Activated CD4-positive, alpha-beta memory T cell treated with anti-CD3 and anti-CD28 coated beads for 36 hours (primary cell): ENCODE measurements around the gene RBM43. TPM values are rescaled to one million over a fixed set of nuclear protein-coding genes. Genes with fewer than 3 reads are reported as not detected.
"Not testable (repeated sequence)": the region's sequence is repeated elsewhere in the genome, so short reads cannot be mapped to it uniquely, and the experiment has no call there.

Experiments used
- CTCF ChIA-PET: fragments of 350-600 bp; sonication (Branson Sonifier 250); formaldehyde crosslinking; loops from one replicate; lab custom pipeline; 2021; ENCODE audit warnings: antibody characterized with exemption, inconsistent platforms; lab: Charles Lee
- POLR2A ChIA-PET: fragments of 350-600 bp; sonication (Branson Sonifier 250); formaldehyde crosslinking; loops from one replicate; lab custom pipeline; 2021; ENCODE audit warnings: antibody characterized with exemption; lab: Charles Lee
- DNase-seq: peaks from one replicate; pipeline ENCODE4 v3.0.0-alpha.2; 2020
- H3K27ac Mint-ChIP-seq: one replicate; pipeline ENCODE4 v1.8.0; 2021; ENCODE audit warnings: mixed read lengths
- H3K27me3 Mint-ChIP-seq: one replicate; pipeline ENCODE4 v1.8.0; 2021; ENCODE audit warnings: mixed read lengths
- H3K36me3 Mint-ChIP-seq: one replicate; pipeline ENCODE4 v1.8.0; 2021; ENCODE audit warnings: mixed read lengths
- H3K4me1 Mint-ChIP-seq: one replicate; pipeline ENCODE4 v1.8.0; 2021; ENCODE audit warnings: low read depth, mixed read lengths
- H3K4me3 Mint-ChIP-seq: one replicate; pipeline ENCODE4 v1.8.0; 2021; ENCODE audit warnings: mild to moderate bottlenecking, mixed read lengths
- H3K9me3 Mint-ChIP-seq: one replicate; pipeline ENCODE4 v1.8.0; 2021; ENCODE audit warnings: mixed read lengths
- intact Hi-C: fragments of 100-400 bp; cut with micrococcal nuclease; formaldehyde crosslinking; loops from one replicate; pipeline ENCODE4 v1.15.1; 2023
- total RNA-seq, 2 experiments: library from RNA; stranded (reverse); gene quantifications; one replicate each; pipeline ENCODE4 v1.2.3, GENCODE V29; 2021

The RBM43 gene
- total RNA-seq, 2 experiments from 2014 or later = 3.7 to 3.8 TPM

GRCh38 chr2:151240433-151240832 is 21.2 kb downstream of the RBM43 start:
- ChIA-PET CTCF (interaction anchor here (0.6 to 4.7 kb wide), 8 partner anchors 19 to 1679 kb away, joined by 3 to 44 read pairs (median 4); partner anchors contain the start of gene RBM43), POLR2A (no interaction called here)
- H3K36me3 Mint-ChIP-seq = peaks cover 6% of the 10 kb centered on the region
- H3K27me3 Mint-ChIP-seq = no peaks in the 10 kb centered on the region
- DNase-seq = no peak
- no peak overlapping the region for H3K4me3 Mint-ChIP-seq
- no peaks in the 10 kb centered on the region for H3K4me1 Mint-ChIP-seq
- no peak overlapping the region for H3K27ac Mint-ChIP-seq
- peaks cover 8% of the 10 kb centered on the region for H3K9me3 Mint-ChIP-seq
- intact Hi-C loops = no loop called here

GRCh38 chr2:151239624-151240023 is 22.0 kb downstream of the RBM43 start:
- H3K4me3 Mint-ChIP-seq = no peak overlapping the region
- no peak for DNase-seq
- H3K9me3 Mint-ChIP-seq = peaks cover 2% of the 10 kb centered on the region
- no peaks in the 10 kb centered on the region for H3K36me3 Mint-ChIP-seq
- intact Hi-C loops = loop anchor here (5.0 kb wide), 1 partner anchor 752 kb away; the partner anchor contains the start of gene RND3
- H3K4me1 Mint-ChIP-seq = no peaks in the 10 kb centered on the region
- no peak overlapping the region for H3K27ac Mint-ChIP-seq
- ChIA-PET CTCF (interaction anchor here (0.6 to 4.7 kb wide), 30 partner anchors 8 to 1678 kb away, joined by 3 to 44 read pairs (median 4); partner anchors contain the start of genes MMADHC and RBM43), POLR2A (no interaction called here)
- no peaks in the 10 kb centered on the region for H3K27me3 Mint-ChIP-seq

GRCh38 chr2:151238527-151239487 is 22.9 kb downstream of the RBM43 start:
- H3K27me3 Mint-ChIP-seq = no peaks in the 10 kb centered on the region
- no peak overlapping the region for H3K4me3 Mint-ChIP-seq
- POLR2A ChIA-PET = no interaction called here
- CTCF ChIA-PET = interaction anchor here (0.6 to 4.7 kb wide), 50 partner anchors 9 to 1678 kb away, joined by 3 to 44 read pairs (median 3); partner anchors contain the start of genes MMADHC and RBM43
- no peaks in the 10 kb centered on the region for H3K4me1 Mint-ChIP-seq
- no peak overlapping the region for H3K27ac Mint-ChIP-seq
- no peaks in the 10 kb centered on the region for H3K36me3 Mint-ChIP-seq
- intact Hi-C loops = loop anchor here (1.0 to 5.0 kb wide), 2 partner anchors 752 to 1642 kb away; partner anchors contain the start of gene RND3
- no peaks in the 10 kb centered on the region for H3K9me3 Mint-ChIP-seq
- DNase-seq = peak; percentile 48

GRCh38 chr2:151237422-151238025 is 24.1 kb downstream of the RBM43 start:
- H3K27ac Mint-ChIP-seq = no peak overlapping the region
- no peaks in the 10 kb centered on the region for H3K4me1 Mint-ChIP-seq
- intact Hi-C loops = loop anchor here (1.0 to 5.0 kb wide), 2 partner anchors 750 to 1640 kb away; partner anchors contain the start of gene RND3
- no peaks in the 10 kb centered on the region for H3K9me3 Mint-ChIP-seq
- peak; percentile 35 for DNase-seq
- H3K27me3 Mint-ChIP-seq = no peaks in the 10 kb centered on the region
- CTCF ChIA-PET = interaction anchor here (0.7 to 4.7 kb wide), 3 partner anchors 14 to 1640 kb away, joined by 3 to 44 read pairs (median 9); no protein-coding TSS in a partner anchor
- no peak overlapping the region for H3K4me3 Mint-ChIP-seq
- H3K36me3 Mint-ChIP-seq = no peaks in the 10 kb centered on the region
- POLR2A ChIA-PET = no interaction called here

- intact Hi-C loops, H3K27ac Mint-ChIP-seq, H3K9me3 Mint-ChIP-seq, H3K4me1 Mint-ChIP-seq, DNase-seq, H3K4me3 Mint-ChIP-seq, H3K36me3 Mint-ChIP-seq, CTCF ChIA-PET, H3K27me3 Mint-ChIP-seq, POLR2A ChIA-PET: not testable (repeated sequence)
These were observed 27.9 kb downstream of the RBM43 start for GRCh38 chr2:151233760-151234159.

GRCh38 chr2:151233288-151233687 is 28.4 kb downstream of the RBM43 start:
- CTCF ChIA-PET, H3K27me3 Mint-ChIP-seq, H3K4me1 Mint-ChIP-seq, H3K4me3 Mint-ChIP-seq, H3K27ac Mint-ChIP-seq, intact Hi-C loops, POLR2A ChIA-PET, DNase-seq, H3K9me3 Mint-ChIP-seq, H3K36me3 Mint-ChIP-seq: not testable (repeated sequence)

GRCh38 chr2:151230627-151231140 is 31.0 kb downstream of the RBM43 start:
- intact Hi-C loops = no loop called here

GRCh38 chr2:151228847-151229512 is 32.7 kb downstream of the RBM43 start:
- H3K9me3 Mint-ChIP-seq = no peaks in the 10 kb centered on the region
- H3K36me3 Mint-ChIP-seq = no peaks in the 10 kb centered on the region
- H3K27ac Mint-ChIP-seq = no peak overlapping the region
- no peak for DNase-seq
- peaks cover 17% of the 10 kb centered on the region for H3K27me3 Mint-ChIP-seq
- intact Hi-C loops = no loop called here
- no peak overlapping the region for H3K4me3 Mint-ChIP-seq
- CTCF ChIA-PET = interaction anchor here (1.9 kb wide), 1 partner anchor 10 kb away, joined by 11 read pairs; no protein-coding TSS in a partner anchor
- POLR2A ChIA-PET = no interaction called here
- H3K4me1 Mint-ChIP-seq = no peaks in the 10 kb centered on the region

More at GRCh38 chr2:151230627-151231140, 31.0 kb downstream of the RBM43 start:
- Mint-ChIP-seq H3K4me1 (no peaks in the 10 kb centered on the region), H3K27ac (no peak overlapping the region), H3K4me3 (no peak overlapping the region), H3K36me3 (no peaks in the 10 kb centered on the region), H3K9me3 (no peaks in the 10 kb centered on the region), H3K27me3 (peaks cover 14% of the 10 kb centered on the region)
- ChIA-PET POLR2A (no interaction called here), CTCF (no interaction called here)
- DNase-seq = no peak

- Mint-ChIP-seq H3K36me3 (no peaks in the 10 kb centered on the region), H3K9me3 (no peaks in the 10 kb centered on the region), H3K4me1 (no peaks in the 10 kb centered on the region), H3K27me3 (peaks cover 5% of the 10 kb centered on the region), H3K4me3 (no peak overlapping the region), H3K27ac (no peak overlapping the region)
- ChIA-PET POLR2A (no interaction called here), CTCF (interaction anchor here (1.2 kb wide), 1 partner anchor 21 kb away, joined by 3 read pairs; no protein-coding TSS in a partner anchor)
- no peak for DNase-seq
- intact Hi-C loops = no loop called here
These were observed 44.3 kb downstream of the RBM43 start for GRCh38 chr2:151217343-151217742.

- intact Hi-C loops = no loop called here
These were observed 54.6 kb downstream of the RBM43 start for GRCh38 chr2:151207100-151207499.

GRCh38 chr2:151206446-151206968 is 55.2 kb downstream of the RBM43 start:
- no peak for DNase-seq
- H3K4me3 Mint-ChIP-seq = no peak overlapping the region
- H3K27me3 Mint-ChIP-seq = no peaks in the 10 kb centered on the region
- intact Hi-C loops = no loop called here
- CTCF ChIA-PET = no interaction called here
- POLR2A ChIA-PET = no interaction called here
- no peak overlapping the region for H3K27ac Mint-ChIP-seq
- no peaks in the 10 kb centered on the region for H3K9me3 Mint-ChIP-seq
- H3K4me1 Mint-ChIP-seq = no peaks in the 10 kb centered on the region
- H3K36me3 Mint-ChIP-seq = no peaks in the 10 kb centered on the region

More at GRCh38 chr2:151207100-151207499, 54.6 kb downstream of the RBM43 start:
- Mint-ChIP-seq H3K4me3 (no peak overlapping the region), H3K4me1 (no peaks in the 10 kb centered on the region), H3K27me3 (no peaks in the 10 kb centered on the region), H3K27ac (no peak overlapping the region), H3K36me3 (no peaks in the 10 kb centered on the region), H3K9me3 (no peaks in the 10 kb centered on the region)
- CTCF ChIA-PET = no interaction called here
- POLR2A ChIA-PET = no interaction called here
- DNase-seq = no peak
